Measurements from ENCODE around the gene SIRT3. TPM values are rescaled to one million over a fixed set of nuclear protein-coding genes. Genes with fewer than 3 reads are reported as not detected.
A peak's percentile ranks its signal among the peaks of the same experiment; 100 is the strongest.

Gene SIRT3
- total RNA-seq, 1 donor from 2014 or later: 17.0 TPM

DNA sequence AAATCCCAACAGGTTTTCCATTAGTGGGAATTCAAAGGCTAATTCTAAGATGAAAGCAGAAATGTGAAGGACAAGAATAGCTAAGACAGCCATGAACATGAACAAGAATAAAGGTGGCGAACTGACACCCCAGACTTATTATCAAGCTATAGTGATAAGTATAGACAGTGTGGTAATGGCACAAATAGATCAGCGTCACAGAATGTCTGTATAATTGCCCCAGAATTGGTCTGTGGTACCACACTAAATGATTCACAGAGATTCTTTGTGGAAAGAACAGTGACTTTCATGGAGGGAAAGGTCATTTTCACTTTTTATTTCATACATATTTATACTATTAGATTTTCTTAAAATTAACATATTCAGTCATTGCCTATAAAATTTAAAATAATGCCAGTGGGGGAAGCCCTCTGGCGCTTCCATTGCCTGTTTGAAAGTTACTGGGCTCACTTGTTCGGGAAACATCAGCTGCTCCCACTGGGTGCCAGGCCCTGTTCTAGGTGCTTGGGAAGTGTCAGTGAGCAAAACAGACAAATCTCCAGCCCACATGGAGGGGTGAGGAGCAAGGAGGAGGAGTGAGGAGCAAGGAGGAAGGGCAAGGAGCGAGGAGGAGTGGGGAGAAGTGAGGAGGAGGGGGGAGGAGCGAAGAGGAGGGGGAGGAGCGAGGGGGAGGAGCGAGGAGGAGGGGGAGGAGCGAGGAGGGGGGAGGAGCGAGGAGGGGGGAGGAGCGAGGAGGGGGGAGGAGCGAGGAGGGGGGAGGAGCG lies 30.7 kb upstream of the SIRT3 start:
- Mint-ChIP-seq H3K27me3 (ENCODE audit: low read depth) (no peaks in the 10 kb centered on the region), H3K9me3 (no peaks in the 10 kb centered on the region), H3K4me3 (ENCODE audit: low read depth) (peak overlapping the region; percentile 74), H3K36me3 (ENCODE audit: low read depth) (no peaks in the 10 kb centered on the region), H3K4me1 (ENCODE audit: low read depth) (peaks cover 35% of the 10 kb centered on the region), H3K27ac (peak overlapping the region; percentile 85)
- intact Hi-C loops (cut with micrococcal nuclease): loop anchor here (5.0 kb wide), 1 partner anchor 90 kb away; no protein-coding TSS in a partner anchor
- DNase-seq (ENCODE audit: low spot score): no peak

DNA sequence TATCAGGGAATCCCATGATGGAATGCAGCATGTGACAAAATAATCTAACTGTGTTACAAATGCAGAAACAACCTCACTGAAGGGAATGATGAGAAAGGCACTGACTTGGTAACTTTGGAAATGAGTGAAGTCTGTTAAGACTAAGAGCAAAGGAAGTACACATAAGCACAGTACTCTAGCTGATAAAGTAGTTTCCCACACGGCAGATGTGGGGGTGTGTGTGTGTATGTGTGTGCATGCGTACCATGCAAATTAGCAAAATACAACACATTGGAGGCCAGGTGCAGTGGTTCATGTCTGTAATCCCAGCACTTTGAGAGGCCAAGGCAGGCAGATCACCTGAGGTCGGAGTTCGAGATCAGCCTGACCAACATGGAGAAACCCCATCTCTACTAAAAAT lies 25.5 kb upstream of the SIRT3 start:
- Mint-ChIP-seq H3K27ac (no peak overlapping the region), H3K36me3 (ENCODE audit: low read depth) (no peaks in the 10 kb centered on the region)
- intact Hi-C loops (cut with micrococcal nuclease): no loop called here

DNA sequence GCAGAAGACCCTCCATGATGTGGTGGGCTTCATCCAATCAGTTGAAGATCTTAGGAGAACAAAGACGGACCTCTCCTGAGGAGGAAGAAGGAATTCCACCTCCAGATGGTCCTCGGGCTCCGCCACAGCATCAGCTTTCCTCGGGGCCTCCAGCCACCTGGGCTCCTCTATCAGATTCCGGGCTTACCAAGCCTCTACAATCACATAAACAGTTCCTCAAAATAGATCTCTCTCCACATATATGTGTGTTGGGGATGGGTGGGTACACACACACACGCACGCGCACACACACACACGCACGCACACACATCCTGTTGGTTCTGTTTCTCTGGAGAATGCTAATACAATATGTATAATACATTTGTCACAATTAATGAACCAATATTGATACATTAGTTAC lies 23.3 kb upstream of the SIRT3 start:
- intact Hi-C loops (cut with micrococcal nuclease): no loop called here
- H3K9me3 Mint-ChIP-seq: no peaks in the 10 kb centered on the region

More for the DNA sequence above, 25.5 kb upstream of the SIRT3 start:
- Mint-ChIP-seq H3K4me1 (ENCODE audit: low read depth) (peaks cover 4% of the 10 kb centered on the region), H3K4me3 (ENCODE audit: low read depth) (no peak overlapping the region), H3K9me3 (no peaks in the 10 kb centered on the region), H3K27me3 (ENCODE audit: low read depth) (peaks cover 7% of the 10 kb centered on the region)
- no peak for DNase-seq (ENCODE audit: low spot score)

GRCh38 chr11:257766-258493 lies 21.8 kb upstream of the SIRT3 start:
- H3K27ac Mint-ChIP-seq: no peak overlapping the region
- DNase-seq (ENCODE audit: low spot score): no peak
- H3K9me3 Mint-ChIP-seq: no peaks in the 10 kb centered on the region
- intact Hi-C loops (cut with micrococcal nuclease): no loop called here
- peaks cover 9% of the 10 kb centered on the region for H3K36me3 Mint-ChIP-seq (ENCODE audit: low read depth)
- peaks cover 7% of the 10 kb centered on the region for H3K27me3 Mint-ChIP-seq (ENCODE audit: low read depth)
- no peak overlapping the region for H3K4me3 Mint-ChIP-seq (ENCODE audit: low read depth)
- H3K4me1 Mint-ChIP-seq (ENCODE audit: low read depth): peaks cover 2% of the 10 kb centered on the region

More for the DNA sequence above, 23.3 kb upstream of the SIRT3 start:
- H3K27ac Mint-ChIP-seq: no peak overlapping the region
- no peak for DNase-seq (ENCODE audit: low spot score)
- no peak overlapping the region for H3K4me3 Mint-ChIP-seq (ENCODE audit: low read depth)
- peaks cover 2% of the 10 kb centered on the region for H3K4me1 Mint-ChIP-seq (ENCODE audit: low read depth)
- H3K36me3 Mint-ChIP-seq (ENCODE audit: low read depth): no peaks in the 10 kb centered on the region
- peaks cover 7% of the 10 kb centered on the region for H3K27me3 Mint-ChIP-seq (ENCODE audit: low read depth)

GRCh38 chr11:256952-257737 lies 21.0 kb upstream of the SIRT3 start:
- H3K4me3 Mint-ChIP-seq (ENCODE audit: low read depth): no peak overlapping the region
- H3K36me3 Mint-ChIP-seq (ENCODE audit: low read depth): peaks cover 17% of the 10 kb centered on the region
- H3K4me1 Mint-ChIP-seq (ENCODE audit: low read depth): peaks cover under 1% of the 10 kb centered on the region
- H3K27me3 Mint-ChIP-seq (ENCODE audit: low read depth): peaks cover 7% of the 10 kb centered on the region
- no peaks in the 10 kb centered on the region for H3K9me3 Mint-ChIP-seq
- H3K27ac Mint-ChIP-seq: no peak overlapping the region
- DNase-seq (ENCODE audit: low spot score): no peak
- intact Hi-C loops (cut with micrococcal nuclease): no loop called here

GRCh38 chr11:255816-256215 lies 19.7 kb upstream of the SIRT3 start:
- Mint-ChIP-seq H3K9me3 (no peaks in the 10 kb centered on the region), H3K4me1 (ENCODE audit: low read depth) (peaks cover 3% of the 10 kb centered on the region), H3K27me3 (ENCODE audit: low read depth) (peaks cover 7% of the 10 kb centered on the region), H3K4me3 (ENCODE audit: low read depth) (no peak overlapping the region), H3K36me3 (ENCODE audit: low read depth) (peaks cover 29% of the 10 kb centered on the region), H3K27ac (no peak overlapping the region)
- intact Hi-C loops (cut with micrococcal nuclease): no loop called here
- no peak for DNase-seq (ENCODE audit: low spot score)

- H3K36me3 Mint-ChIP-seq (ENCODE audit: low read depth): peaks cover 35% of the 10 kb centered on the region
- H3K27me3 Mint-ChIP-seq (ENCODE audit: low read depth): peaks cover 7% of the 10 kb centered on the region
- intact Hi-C loops (cut with micrococcal nuclease): no loop called here
- H3K9me3 Mint-ChIP-seq: no peaks in the 10 kb centered on the region
- no peak overlapping the region for H3K27ac Mint-ChIP-seq
- H3K4me1 Mint-ChIP-seq (ENCODE audit: low read depth): peaks cover 8% of the 10 kb centered on the region
- no peak overlapping the region for H3K4me3 Mint-ChIP-seq (ENCODE audit: low read depth)
- no peak for DNase-seq (ENCODE audit: low spot score)
Measured at GRCh38 chr11:255176-255575, 19.0 kb upstream of the SIRT3 start.

DNA sequence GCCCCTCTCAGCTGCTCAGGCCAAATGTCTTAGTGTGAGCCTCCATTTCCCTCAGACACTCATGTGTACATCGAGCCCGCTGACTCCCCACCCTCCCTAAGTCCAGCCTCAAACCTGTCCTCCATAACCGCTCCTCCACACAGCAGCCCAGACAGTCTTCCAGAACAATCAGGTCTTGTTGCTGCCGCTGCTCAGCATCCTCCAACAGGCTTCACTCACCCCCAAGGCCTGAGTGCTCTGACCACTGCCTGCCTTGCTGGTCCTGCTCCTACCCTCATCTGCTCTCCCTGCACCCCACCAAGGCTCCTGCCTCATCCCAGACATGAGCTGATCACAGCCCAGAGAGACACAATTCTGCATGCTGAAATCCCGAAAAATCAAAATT lies 17.7 kb upstream of the SIRT3 start:
- Mint-ChIP-seq H3K27me3 (ENCODE audit: low read depth) (peaks cover 4% of the 10 kb centered on the region), H3K27ac (no peak overlapping the region), H3K4me1 (ENCODE audit: low read depth) (peaks cover 12% of the 10 kb centered on the region), H3K4me3 (ENCODE audit: low read depth) (no peak overlapping the region), H3K36me3 (ENCODE audit: low read depth) (peaks cover 41% of the 10 kb centered on the region), H3K9me3 (no peaks in the 10 kb centered on the region)
- DNase-seq (ENCODE audit: low spot score): no peak
- intact Hi-C loops (cut with micrococcal nuclease): no loop called here

DNA sequence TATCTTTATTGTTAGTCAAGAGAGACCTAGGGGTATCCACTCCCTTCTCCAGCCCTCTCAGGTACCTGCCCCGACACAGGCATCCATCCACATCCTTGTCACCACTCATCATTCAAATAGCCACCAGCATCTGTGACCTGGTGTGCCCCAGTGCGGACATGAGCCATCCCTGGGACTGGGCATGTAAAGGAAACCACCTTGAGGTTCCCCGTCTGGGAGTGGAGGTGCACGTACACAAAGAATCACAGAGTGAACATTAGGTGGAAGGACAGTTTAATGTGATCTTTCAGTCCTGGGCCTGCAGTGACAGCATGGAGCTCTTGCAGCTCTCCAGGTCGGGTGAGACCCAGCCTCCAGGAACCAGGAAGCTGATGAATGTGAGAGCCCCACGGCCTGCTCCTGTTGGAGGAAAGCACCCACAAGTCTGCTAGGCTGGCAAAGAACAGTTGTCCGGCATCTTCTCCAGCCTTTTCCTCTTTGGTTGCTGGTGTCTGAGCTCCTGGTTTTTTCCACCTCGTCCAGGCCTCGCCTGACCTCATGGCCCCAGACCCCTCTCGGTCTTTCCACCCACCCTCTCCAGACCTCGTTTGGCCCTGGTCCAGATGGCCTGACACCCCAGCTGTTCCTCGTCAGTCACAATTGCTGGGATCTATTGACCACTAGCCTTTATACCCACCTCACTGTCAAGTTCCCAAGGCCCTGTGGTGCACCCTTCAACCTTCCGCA lies 17.2 kb upstream of the SIRT3 start:
- Mint-ChIP-seq H3K36me3 (ENCODE audit: low read depth) (peaks cover 46% of the 10 kb centered on the region), H3K4me1 (ENCODE audit: low read depth) (peaks cover 13% of the 10 kb centered on the region), H3K9me3 (no peaks in the 10 kb centered on the region), H3K27me3 (ENCODE audit: low read depth) (peaks cover 4% of the 10 kb centered on the region), H3K27ac (no peak overlapping the region), H3K4me3 (ENCODE audit: low read depth) (no peak overlapping the region)
- DNase-seq (ENCODE audit: low spot score): no peak
- intact Hi-C loops (cut with micrococcal nuclease): no loop called here

DNA sequence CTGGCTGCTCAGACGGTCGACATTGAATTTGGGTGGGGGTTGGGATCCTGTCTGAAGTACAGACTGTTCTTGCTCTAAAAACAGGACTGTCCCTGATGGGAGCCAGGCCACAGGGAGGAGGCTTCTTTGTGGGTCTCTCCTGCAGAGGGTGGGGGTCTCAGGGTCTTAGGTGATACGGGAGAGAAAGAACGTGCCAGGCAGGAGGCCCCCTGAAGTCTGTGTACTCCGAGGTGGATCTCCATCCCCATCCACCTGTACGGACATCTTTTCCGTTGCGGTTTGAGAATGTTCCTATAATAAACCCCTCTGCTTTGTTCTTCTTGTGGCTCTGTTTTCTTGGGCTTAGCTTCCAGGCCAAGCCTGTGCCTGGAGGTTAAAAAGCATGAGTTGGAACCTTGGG lies 16.5 kb upstream of the SIRT3 start:
- Mint-ChIP-seq H3K4me3 (ENCODE audit: low read depth) (no peak overlapping the region), H3K27ac (peak overlapping the region; percentile 14), H3K9me3 (no peaks in the 10 kb centered on the region), H3K27me3 (ENCODE audit: low read depth) (no peaks in the 10 kb centered on the region), H3K36me3 (ENCODE audit: low read depth) (peaks cover 53% of the 10 kb centered on the region), H3K4me1 (ENCODE audit: low read depth) (peaks cover 13% of the 10 kb centered on the region)
- DNase-seq (ENCODE audit: low spot score): no peak
- intact Hi-C loops (cut with micrococcal nuclease): no loop called here

DNA sequence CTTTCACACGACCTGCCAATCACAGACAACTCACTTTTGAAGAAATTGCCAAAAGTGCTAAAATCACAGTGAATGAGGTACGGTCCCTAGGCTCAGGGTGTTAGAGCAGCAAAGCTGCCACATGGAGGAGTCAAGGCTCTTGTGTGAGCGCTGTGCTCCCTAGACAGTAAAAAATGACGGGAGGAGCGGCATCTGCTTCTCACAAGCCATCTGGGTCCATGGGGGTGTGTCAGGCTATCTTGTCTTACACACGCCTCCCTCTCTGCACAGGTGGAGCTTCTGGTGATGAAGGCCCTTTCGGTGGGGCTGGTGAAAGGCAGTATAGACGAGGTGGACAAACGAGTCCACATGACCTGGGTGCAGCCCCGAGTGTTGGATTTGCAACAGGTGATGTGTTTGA lies 15.4 kb upstream of the SIRT3 start:
- no peaks in the 10 kb centered on the region for H3K9me3 Mint-ChIP-seq
- H3K4me3 Mint-ChIP-seq (ENCODE audit: low read depth): no peak overlapping the region
- H3K27ac Mint-ChIP-seq: no peak overlapping the region
- peaks cover 13% of the 10 kb centered on the region for H3K4me1 Mint-ChIP-seq (ENCODE audit: low read depth)
- peaks cover 64% of the 10 kb centered on the region for H3K36me3 Mint-ChIP-seq (ENCODE audit: low read depth)
- no peak for DNase-seq (ENCODE audit: low spot score)
- intact Hi-C loops (cut with micrococcal nuclease): no loop called here
- H3K27me3 Mint-ChIP-seq (ENCODE audit: low read depth): no peaks in the 10 kb centered on the region

DNA sequence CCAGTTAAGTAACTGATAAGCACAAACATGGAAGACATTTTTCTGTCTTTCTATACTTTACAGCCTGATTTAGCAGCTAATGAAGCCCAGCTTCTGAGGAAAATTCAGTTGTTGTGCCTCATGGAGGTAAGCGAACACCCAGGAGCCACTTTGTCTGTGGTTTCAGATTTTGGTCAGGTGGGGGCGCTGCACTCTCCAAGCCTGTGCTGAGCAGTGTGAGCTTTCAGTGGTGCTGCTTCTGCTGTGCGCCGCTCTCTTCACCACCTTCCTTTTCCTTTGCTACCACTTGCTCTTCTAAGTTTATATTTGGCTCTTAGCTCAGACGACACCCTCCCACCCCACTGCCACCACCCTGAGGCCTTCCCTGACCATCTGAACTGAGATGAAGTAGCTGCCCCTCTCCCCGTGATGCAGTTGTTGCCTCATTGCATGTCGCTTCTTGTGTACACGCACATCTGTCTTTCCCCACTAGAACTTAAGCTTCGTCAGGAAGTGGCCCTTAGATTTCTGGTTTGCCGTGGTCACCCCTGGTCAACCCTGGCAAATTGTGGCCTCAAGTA lies 14.7 kb upstream of the SIRT3 start:
- Mint-ChIP-seq H3K4me1 (ENCODE audit: low read depth) (peaks cover 13% of the 10 kb centered on the region), H3K4me3 (ENCODE audit: low read depth) (no peak overlapping the region), H3K36me3 (ENCODE audit: low read depth) (peaks cover 71% of the 10 kb centered on the region), H3K27me3 (ENCODE audit: low read depth) (no peaks in the 10 kb centered on the region), H3K9me3 (no peaks in the 10 kb centered on the region), H3K27ac (no peak overlapping the region)
- DNase-seq (ENCODE audit: low spot score): peak; percentile 70
- intact Hi-C loops (cut with micrococcal nuclease): no loop called here
